Measurements from ENCODE around the gene MARCHF2. TPM values are rescaled to one million over a fixed set of nuclear protein-coding genes. Genes with fewer than 3 reads are reported as not detected.
A peak's percentile ranks its signal among the peaks of the same experiment; 100 is the strongest.
"Not testable (repeated sequence)": the region's sequence is repeated elsewhere in the genome, so short reads cannot be mapped to it uniquely, and the experiment has no call there.

MARCHF2 gene
- total RNA-seq, 1 donor from 2014 or later, result 41.3 TPM

DNA sequence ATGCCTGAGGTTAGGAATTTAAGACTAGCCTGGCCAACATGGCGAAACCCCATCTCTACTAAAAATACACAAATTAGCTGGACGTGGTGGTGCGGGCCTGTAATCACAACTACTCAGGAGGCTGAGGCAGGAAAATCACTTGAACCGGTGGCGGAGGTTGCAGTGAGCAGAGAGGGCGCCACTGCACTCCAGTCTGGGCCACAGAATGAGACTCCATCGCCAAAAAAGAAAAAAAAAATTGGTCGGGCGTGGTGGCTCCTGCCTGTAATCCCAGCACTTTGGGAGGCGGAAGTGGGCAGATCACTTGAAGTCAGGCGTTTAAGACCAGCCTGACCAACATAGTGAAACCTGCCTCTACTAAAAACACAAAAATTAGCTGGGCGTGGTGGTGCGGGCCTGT, 2.4 kb upstream of the MARCHF2 start:
- DNase-seq (ENCODE audit: low spot score), result not testable (repeated sequence)

DNA sequence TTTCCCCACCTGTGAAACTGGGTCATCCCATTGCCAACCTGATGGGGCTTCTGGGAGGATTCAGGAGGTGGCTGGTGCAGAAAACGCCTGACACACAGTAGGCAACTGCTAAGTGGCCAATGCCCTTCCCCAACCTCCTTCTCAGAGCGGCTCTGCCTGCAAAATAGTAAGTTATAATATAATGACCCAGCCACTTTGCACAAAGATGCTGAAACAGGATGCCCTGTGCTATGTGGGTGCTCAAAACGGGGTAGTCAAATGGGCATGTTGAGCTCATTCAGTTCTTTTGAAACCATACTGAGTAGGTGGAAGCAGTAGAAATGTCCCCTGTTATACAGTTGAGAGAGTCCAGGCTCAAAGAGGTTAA, 507 bp downstream of the MARCHF2 start:
- no peak for DNase-seq (ENCODE audit: low spot score)

DNA sequence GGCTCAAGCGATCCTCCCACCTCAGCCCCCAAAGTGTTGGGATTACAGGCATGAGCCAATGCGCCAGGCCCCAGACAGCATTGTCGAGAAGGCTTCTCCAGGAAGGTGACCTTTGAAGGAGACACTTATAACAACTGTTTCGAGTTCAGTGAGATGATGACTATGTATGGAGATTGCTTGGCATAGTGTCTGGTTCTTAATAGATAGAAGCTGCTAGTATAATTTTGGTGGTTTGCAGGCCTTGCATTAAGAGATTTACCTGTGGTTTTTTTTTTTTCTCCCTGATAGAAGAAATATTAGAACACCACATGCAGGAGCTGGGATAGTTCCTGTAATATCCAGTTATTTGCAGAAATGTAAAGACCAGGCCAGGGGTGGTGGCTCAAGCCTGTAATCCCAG, 3.7 kb downstream of the MARCHF2 start:
- no peak for DNase-seq (ENCODE audit: low spot score)

DNA sequence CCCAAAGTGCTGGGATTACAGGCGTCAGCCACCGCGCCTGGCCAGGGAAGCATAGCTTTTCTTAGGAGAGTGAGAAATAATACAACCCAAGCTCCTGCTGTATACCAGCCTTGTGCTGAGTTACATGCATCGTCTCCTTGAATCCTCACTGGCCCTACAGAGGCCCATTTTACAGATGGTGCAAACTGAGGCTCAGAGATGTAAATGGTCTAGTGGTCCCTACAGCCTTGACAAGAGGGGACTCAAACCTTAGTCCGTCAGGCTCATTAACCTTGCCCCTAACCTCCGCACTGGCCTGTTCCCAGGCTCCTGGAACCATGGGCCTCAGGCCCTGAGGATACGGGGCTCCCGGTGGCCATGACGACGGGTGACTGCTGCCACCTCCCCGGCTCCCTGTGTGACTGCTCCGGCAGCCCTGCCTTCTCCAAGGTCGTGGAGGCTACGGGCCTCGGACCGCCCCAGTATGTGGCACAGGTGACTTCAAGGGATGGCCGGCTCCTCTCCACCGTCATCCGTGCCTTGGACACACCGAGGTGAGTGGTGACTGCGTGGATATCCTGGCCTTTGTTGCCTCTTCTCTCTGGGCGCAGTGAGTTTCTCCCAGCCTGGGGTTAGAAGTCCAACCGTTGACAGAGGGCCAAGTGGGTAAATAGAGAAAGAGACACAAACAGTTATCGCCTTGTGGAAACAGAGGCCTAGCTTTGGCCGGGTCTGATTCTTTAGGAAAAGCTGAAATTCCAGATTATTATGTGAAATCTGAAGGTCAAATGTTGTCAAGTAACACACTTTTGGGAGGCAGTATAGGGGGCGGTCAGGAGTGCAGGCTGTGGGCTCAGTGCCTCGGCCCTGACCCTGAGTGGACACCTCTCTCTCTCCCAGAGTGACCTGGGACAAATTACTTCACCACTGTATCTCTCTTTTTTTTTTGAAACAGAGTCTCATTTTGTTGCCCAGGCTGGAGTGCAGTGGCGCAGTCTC, 8.7 kb downstream of the MARCHF2 start:
- no peak for DNase-seq (ENCODE audit: low spot score)

DNA sequence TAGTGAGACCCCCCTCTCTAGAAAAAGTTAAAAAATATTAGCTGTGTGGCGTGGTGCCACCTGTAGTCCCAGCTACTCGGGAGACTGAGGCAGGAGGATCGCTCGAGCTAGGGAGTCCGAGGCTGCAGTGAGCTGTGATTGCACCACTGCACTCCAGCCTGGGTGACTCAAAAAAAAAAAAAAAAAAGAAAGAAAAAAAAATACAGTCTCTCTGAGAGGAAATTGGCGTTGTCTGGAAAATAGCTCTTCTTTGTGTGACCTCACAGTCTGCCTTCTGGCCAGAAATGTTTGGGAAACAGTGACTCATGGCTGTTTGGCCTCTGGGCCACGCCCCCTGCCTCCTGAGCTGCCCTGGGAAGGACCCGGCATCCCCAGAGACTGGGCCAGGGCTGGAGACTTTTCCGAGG, 10.7 kb downstream of the MARCHF2 start:
- DNase-seq (ENCODE audit: low spot score), result peak; percentile 90

DNA sequence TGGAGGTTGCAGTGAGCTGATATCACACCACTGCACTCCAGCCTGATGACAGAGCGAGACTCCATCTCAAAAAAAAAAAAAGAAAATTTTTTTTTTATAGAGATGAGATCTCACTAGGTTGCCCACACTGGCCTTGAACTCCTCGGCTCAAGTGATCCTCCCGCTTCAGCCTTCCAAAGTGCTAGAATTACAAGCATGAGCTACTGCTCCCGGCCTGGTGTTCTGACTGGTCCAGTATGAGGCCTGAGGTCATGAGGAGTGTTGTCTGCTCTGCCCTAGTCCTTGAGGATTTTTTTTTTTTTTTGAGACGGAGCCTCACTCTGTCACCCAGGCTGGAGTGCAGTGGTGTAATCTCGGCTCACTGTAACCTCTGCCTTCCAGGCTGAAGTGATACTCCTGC, 12.2 kb downstream of the MARCHF2 start:
- not testable (repeated sequence) for DNase-seq (ENCODE audit: low spot score)

DNA sequence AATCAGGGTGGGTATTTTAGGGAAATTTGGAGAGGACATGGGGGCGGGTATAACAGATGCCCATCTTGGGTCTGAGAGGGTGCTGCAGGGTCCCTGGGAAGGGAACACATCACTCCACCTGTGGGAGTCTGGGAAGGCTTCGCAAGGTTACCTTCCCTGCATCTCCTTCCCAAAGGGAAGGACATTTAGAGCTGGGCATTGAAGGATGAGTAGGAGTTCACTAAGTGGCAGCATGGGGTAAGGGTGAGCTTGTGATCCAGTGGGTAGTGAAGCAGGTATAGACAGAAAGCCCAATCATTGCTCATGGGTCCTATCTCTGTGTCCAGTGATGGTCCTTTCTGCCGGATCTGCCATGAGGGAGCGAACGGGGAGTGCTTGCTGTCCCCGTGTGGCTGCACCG, 13.2 kb downstream of the MARCHF2 start:
- no peak for DNase-seq (ENCODE audit: low spot score)

DNA sequence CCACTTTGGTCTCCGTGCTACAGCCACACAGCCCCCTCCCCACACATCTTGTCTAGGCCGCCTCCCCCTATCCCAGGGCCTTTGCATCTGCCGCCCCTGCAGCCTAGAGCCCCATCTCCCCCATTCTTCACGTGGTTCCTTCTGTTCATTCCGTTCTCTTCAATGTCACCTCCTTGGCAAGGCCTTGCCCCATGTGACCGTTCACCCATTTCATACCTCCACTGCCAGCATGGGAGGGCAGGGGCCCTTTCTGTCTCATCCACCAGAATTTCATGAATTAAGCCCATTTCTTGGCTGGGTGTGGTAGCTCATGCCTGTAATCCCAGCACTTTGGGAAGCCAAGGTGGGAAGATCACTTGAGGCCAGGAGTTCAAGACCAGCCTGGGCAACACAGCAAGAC, 15.9 kb downstream of the MARCHF2 start:
- no peak for DNase-seq (ENCODE audit: low spot score)

DNA sequence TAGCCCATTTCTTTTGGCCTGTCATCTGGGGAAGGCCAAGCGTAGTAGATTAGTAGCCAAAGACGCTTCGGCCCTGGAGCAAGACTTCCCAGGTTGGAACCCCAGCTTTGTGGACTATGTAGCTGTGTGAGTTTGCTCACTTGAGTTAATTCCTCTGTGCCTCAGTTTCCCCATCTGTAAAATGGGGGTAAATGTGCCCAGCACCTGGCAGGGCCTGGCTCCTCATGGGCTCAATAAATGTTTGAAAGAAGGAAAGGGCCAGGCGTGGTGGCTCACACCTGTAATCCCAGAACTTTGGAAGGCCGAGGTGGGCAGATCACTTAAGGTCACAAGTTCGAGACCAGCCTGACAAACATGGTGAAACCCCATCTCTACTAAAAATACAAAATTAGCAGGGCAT, 16.7 kb downstream of the MARCHF2 start:
- no peak for DNase-seq (ENCODE audit: low spot score)

DNA sequence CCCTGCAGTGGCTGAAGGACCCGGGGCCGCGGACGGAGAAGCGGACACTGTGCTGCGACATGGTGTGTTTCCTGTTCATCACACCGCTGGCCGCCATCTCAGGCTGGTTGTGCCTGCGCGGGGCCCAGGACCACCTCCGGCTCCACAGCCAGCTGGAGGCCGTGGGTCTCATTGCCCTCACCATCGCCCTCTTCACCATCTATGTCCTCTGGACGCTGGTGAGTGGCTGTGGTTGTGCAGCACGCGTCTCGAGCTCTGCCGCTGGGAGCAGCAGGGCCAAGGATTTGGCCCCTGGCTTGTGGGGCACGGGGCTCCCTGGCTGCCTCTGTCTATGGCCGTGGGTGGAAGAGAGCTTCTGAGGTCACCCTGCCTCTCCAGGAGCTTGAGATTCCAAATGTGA, 17.5 kb downstream of the MARCHF2 start:
- DNase-seq (ENCODE audit: low spot score), result no peak

DNA sequence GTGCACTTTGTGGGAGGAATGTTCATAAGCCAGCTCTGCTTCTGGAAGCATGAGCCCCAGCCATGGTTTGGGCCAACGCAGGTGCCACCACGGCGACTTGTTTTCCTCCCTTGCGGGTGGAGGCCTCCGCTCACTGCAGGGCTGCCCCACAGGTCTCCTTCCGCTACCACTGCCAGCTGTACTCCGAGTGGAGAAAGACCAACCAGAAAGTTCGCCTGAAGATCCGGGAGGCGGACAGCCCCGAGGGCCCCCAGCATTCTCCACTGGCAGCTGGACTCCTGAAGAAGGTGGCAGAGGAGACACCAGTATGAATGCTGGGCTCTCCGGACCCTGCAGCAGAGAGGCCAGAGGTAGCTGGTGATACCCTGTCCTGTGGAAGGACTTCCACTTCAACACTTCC, 25.1 kb downstream of the MARCHF2 start:
- no peak for DNase-seq (ENCODE audit: low spot score)

DNA sequence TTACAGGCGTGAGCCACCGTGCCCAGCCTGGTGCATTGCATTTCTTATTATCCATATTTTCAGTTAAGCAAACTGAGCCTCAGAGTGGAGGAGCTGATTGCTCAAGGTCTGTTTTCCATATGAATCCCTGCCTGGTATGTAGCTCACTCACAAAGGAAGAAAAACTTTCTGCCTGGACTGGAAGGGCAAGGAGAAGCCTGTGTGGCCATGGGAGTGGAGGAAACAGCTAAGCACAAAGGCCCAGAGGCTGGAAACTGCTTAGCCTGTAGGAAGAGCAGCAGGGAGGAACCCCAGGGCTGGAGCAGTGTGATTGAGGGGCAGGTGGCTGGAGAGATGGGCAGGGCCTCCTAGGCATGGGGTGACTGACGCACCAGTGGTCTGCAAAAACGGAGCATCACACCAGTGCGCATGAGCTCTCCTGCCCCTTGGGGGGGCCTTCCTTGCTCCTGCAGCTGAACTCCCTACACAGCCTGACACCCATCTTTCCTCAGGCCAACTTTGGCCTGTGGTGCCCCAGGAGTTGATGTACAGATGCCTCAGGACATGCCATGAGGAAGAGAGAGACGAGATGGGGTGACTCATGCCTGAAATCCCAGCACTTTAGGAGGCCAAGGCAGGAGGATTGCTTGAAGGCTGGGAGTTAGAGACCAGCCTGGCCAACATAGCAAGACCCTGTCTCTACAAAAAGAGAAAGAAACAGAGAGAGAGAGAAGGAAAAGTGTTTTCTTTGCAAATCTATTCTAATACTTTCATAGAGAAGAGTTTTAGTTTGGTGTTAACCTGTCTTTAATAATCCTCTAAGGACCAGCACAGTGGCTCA, 28.8 kb downstream of the MARCHF2 start:
- no peak for DNase-seq (ENCODE audit: low spot score)

DNA sequence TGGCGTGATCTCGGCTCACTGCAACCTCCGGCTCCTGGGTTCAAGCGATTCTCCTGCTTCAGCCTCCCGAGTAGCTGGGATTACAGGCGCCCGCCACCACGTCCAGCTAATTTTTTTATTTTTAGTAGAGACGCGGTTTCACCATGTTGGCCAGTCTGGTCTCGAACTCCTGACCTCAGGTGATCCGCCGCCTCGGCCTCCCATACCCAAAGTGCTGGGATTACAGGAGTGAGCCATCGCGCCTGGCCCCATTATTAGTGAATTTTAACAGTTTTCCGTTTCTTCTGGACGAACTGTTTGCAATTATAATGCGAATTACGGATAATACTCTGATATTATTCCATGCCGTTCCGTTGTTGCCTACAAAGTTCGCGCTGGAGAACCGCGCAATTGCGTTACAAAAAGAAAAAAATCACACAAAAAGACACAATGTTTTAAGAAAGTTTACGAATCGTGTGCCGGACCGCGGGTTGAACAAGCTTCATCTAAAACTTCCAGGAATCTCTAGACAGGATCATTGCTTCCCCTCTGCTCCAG, 31.1 kb downstream of the MARCHF2 start:
- not testable (repeated sequence) for DNase-seq (ENCODE audit: low spot score)

DNA sequence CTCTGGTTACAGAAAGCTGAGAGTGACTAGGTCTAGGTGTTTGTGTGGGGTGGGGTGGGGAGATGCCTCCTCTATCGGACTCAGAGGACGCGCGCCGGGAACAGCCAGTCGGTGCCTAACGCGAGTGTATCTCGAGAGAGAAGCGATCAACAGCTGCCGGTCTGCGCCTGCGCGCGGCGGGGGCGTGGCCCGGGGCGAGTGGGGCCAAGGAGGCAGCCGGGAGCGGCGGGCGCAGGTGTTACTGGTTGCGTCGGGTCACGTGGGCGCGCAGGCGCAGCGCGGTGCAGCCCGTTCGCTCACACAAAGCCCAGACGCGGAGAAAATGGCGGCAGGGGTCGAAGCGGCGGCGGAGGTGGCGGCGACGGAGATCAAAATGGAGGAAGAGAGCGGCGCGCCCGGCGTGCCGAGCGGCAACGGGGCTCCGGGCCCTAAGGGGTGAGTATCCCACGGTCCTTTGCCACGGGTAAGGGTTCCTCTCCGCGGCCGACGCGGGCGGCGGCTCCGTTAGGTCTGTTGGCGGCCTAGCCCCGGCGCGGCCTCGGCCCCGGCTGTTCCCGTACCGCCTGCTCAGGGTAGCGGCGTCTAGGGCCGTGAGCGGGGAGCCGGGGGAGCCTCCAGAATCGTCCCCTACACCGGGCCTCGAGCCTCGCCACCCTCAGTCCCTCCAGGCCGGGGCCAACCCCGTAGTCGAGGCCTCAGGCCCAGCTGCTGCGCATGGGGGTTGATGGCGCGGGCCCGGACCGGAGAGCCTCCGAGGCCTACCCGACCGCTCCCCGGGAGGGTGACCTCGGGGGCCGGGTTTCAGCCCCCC, 31.8 kb downstream of the MARCHF2 start, which contains the start of gene HNRNPM:
HNRNPM (plus strand) TSS at position 299 of the 811 bp plus-strand sequence; CDS start at position 323, 24 bp downstream.
- peak; percentile 100 for DNase-seq (ENCODE audit: low spot score)

DNA sequence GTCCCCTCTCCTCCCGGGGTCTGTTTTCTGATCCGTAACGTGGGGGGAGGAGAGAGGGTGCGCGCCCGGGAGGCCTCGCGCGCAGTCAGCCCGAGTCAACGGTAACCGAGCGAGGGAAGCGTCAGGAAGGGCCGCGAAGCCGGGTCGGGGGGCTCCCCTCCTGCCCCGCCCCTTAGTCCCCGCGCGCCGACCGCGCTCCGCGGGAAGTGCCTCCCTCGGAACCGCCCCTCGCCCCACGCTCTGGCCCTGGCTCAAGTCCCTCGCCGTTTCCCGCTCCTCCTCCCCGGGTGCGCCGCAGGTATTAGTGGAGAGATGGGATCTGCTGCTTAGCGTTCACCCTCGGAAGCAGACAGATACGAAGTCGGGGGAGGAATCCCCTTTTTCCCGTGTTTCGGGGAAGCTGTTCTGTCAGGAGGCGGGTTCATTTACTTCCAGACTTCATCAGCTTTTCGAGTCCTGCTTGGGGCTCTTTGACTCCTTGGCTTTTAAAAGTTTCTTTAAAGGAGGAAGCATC, 32.4 kb downstream of the MARCHF2 start:
- DNase-seq (ENCODE audit: low spot score), result peak; percentile 75

DNA sequence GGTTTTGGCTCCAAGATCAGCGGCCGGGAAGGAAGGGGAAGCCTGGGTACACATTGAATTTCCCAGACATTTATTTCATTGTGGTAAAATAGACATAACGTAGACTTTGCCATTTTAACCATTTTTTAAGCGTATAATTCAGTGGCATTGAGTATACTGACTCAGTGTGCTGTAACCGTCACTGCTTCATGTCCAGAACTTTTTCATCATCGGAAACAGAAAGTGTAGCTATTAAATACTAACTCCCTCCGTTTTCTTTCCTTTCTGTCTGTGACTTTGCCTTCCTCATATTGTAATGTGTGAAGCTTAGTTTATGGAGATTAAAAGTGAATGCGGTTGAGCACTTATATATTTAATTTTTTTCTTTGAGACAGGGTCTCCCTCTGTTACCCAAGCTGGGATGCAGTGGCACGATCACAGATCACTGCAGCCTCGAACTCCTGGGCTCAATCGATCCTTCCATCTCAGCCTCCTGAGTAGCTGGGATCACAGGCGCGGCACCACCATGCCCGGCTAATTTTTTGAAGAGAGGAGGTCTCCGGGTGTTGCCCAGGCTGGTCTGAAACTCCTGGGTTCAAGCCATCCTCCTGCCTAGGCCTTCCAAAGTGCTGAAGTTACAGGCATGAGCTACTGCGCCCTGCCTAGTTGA, 33.1 kb downstream of the MARCHF2 start:
- no peak for DNase-seq (ENCODE audit: low spot score)

DNA sequence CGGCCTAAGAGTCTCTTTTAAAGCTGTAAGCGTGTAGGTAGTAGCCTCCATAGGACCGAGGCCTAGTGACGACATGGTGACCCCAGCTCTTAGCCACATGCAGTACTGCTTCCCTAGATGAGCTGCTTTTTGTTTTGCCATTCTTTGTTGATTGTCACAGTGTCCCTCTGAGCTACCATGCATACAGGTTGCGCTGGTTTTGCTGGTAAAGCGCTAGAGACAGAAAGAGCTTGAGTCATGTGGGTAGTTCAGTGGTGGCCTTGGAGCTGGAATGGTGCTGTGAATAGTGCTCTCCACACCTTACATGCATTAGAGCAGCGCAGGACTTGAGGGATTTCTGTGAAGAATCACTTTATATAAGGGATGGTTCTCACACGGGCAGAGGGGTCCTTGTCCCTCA, 36.7 kb downstream of the MARCHF2 start:
- no peak for DNase-seq (ENCODE audit: low spot score)

DNA sequence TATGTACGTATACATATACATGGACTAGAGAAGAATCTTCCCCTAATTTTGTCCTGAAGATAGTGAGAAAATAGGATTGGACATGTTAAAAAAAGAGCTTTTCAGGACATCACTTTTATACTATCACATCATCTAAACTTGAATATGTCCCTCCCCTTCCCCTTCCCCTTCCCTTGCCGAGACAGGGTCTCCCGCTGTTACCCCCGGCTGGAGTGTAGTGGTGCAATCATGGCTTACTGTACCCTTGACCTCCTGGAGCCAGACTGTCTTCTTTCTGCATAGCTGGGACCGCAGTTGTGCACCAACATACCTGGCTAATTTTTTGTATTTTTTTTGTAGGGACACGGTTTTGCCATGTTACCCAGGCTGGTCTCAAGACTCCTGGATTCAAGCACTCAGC, 38.3 kb downstream of the MARCHF2 start:
- DNase-seq (ENCODE audit: low spot score), result no peak

DNA sequence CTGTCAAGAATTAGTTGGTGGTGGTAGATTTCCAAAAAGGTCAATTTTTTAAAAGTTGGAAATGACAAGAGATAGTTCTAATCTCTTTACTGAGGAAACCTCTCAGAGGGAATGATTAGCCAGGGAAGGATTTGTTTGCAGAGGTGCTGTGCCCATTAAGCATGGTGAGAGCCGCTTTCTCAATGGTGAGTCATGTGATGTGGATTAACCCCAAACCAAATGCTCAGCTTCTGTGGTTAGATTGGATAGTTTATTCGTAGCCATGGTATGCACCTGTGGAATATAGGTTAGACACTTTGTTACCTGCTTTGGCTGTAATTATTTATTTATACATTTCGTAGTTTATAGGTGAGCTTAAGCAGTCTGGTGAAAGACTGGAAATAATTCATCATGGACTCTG, 38.8 kb downstream of the MARCHF2 start:
- DNase-seq (ENCODE audit: low spot score), result no peak

DNA sequence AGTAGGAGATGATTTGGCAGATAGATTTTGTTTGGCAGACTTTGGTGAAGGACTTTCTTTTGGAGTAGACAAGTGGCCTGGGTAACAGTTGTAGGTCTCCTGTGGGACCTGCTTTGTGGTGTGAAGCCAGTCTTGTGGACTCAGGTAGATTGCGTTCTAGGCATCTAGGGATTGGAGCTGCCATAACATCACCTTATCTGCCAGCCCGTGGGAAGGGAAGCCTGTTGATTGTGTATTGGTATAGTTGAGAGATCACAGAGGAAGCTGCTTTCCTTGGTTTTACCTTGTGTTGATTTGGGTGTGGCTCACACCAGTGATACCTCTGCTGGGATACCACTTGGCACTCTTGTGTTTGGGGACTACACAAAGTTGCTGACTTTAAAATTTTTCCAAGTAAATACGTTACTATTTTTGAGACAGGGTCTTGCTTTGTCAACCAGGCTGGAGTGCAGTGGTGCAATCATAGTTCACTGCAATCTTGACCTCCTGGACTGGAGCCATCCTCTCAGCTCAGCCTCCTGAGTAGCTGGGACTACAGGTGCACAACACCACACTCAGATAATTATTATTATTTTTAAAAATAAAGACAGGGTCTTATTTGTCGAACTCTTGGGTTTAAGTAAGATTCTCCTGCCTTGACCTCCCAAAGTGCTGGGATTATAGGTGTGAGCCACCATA, 39.5 kb downstream of the MARCHF2 start:
- no peak for DNase-seq (ENCODE audit: low spot score)
